Smooth muscle cell of trachea (primary cell): ENCODE measurements around the gene ZDHHC4. TPM values are rescaled to one million over a fixed set of nuclear protein-coding genes. Genes with fewer than 3 reads are reported as not detected.

Source experiments
- total RNA-seq: library from RNA; depleted of rRNA; stranded (reverse); fragments of >200 nt; gene quantifications from 2 replicates; pipeline ENCODE4 v1.2.1, GENCODE V29; 2014

Gene ZDHHC4
- 59.9 and 77.7 TPM in 2 replicates for total RNA-seq

GRCh38 chr7:6577369-6578113 is at the start of gene ZDHHC4:
Gene ZDHHC4 (plus strand): TSS chr7:6577454. CDS start chr7:6580562, 3,108 bp downstream.

GRCh38 chr7:6551016-6551511 is 26.2 kb upstream of the ZDHHC4 start, which contains the start of gene GRID2IP:
Gene GRID2IP (minus strand): TSS chr7:6551461. CDS start chr7:6551436, 25 bp downstream.

GRCh38 chr7:6589829-6590644 is 12.8 kb downstream of the ZDHHC4 start, which contains the start of gene INTS15:
Gene INTS15 (plus strand): TSS chr7:6590021. CDS start chr7:6590284, 263 bp downstream.

GRCh38 chr7:6614953-6615722 is 37.9 kb downstream of the ZDHHC4 start, which contains the start of gene ZNF853:
Gene ZNF853 (plus strand): TSS chr7:6615610. CDS start chr7:6616175, 565 bp downstream.

GRCh38 chr7:6636741-6637543 is 59.7 kb downstream of the ZDHHC4 start, which contains the start of gene ZNF316:
Gene ZNF316 (plus strand): TSS chr7:6637318. CDS start chr7:6642410, 5,092 bp downstream.

Other genes with a start within 250 kb of the ZDHHC4 start
- 20.9 and 25.3 TPM in 2 replicates for gene FAM220A, start 228.5 kb upstream of the ZDHHC4 start, total RNA-seq
- 59.0 and 73.7 TPM in 2 replicates for gene RAC1, start 202.9 kb upstream of the ZDHHC4 start, total RNA-seq
- gene DAGLB, start 129.5 kb upstream of the ZDHHC4 start, total RNA-seq = 15.6 and 16.5 TPM in 2 replicates
- 198 and 213 TPM in 2 replicates for gene KDELR2, start 93.3 kb upstream of the ZDHHC4 start, total RNA-seq
- 0.15 TPM in 1 of 2 replicates, not detected in the other for gene GRID2IP, start 26.0 kb upstream of the ZDHHC4 start, total RNA-seq
- gene INTS15, start 12.6 kb downstream of the ZDHHC4 start, total RNA-seq = 6.3 and 11.4 TPM in 2 replicates
- gene ZNF853, start 38.2 kb downstream of the ZDHHC4 start, total RNA-seq = 0.15 and 1.5 TPM in 2 replicates
- gene ZNF316, start 59.9 kb downstream of the ZDHHC4 start, total RNA-seq = 14.1 and 28.6 TPM in 2 replicates
- 18.9 and 19.6 TPM in 2 replicates for gene ZNF12, start 129.5 kb downstream of the ZDHHC4 start, total RNA-seq
- under 0.01 and 0.66 TPM in 2 replicates for gene RSPH10B2, start 176.6 kb downstream of the ZDHHC4 start, total RNA-seq
- 19.0 and 41.2 TPM in 2 replicates for gene CCZ1B, start 248.8 kb downstream of the ZDHHC4 start, total RNA-seq